HCT116 (cell line): ENCODE results near the gene TRIOBP. TPM values are rescaled to one million over a fixed set of nuclear protein-coding genes. Genes with fewer than 3 reads are reported as not detected.

Experiments
- ATAC-seq: fragments of 200-7000 bp; cut with Tn5 transposase; 2 replicates; pipeline ENCODE4 v1.9.1; 2020; ENCODE audit warnings: mild to moderate bottlenecking, moderate library complexity
- BruUV-seq: library from RNA; stranded (reverse); fragments of 400-500 nt; replicated peaks from 2 replicates; lab custom pipeline; 2021; lab: Mats Ljungman, UMichigan
- CTCF ChIA-PET: fragments of 300-600 bp; sonication (Branson Sonifier 250); formaldehyde crosslinking; loops from one replicate; lab custom pipeline; 2021; ENCODE audit warnings: antibody characterized with exemption; lab: Charles Lee
- POLR2A ChIA-PET: fragments of 300-600, 350-600 bp; sonication (Branson Sonifier 250); formaldehyde crosslinking; loops from one replicate; lab custom pipeline; 2021; ENCODE audit warnings: antibody characterized with exemption; lab: Charles Lee
- RAD21 ChIA-PET, 2 experiments: fragments of 300-600 bp; sonication (Branson Sonifier 250); formaldehyde crosslinking; loops; one replicate each; lab custom pipeline; 2023; ENCODE audit warnings: low total read pairs in 2 of 2; ENCODE audit not compliant: uncharacterized antibody in 2 of 2, unreplicated experiment in 2 of 2, low non-redundant PET in 1 of 2; lab: Charles Lee
- DNase-seq: peaks from one replicate; pipeline ENCODE4 v3.0.0-alpha.2; 2010; ENCODE audit warnings: low read depth, low spot score
- H2AFZ ChIP-seq: fragments of 200-600 bp; shearing (Covaris generic), sonication (generic); 2 replicates; pipeline ENCODE4 v1.6.1; 2017; ENCODE audit warnings: low read depth, mixed run types, mixed read lengths, antibody characterized with exemption, low read length; ENCODE audit not compliant: poor library complexity, severe bottlenecking
- H3K27ac ChIP-seq: 2 replicates; pipeline ENCODE4 v1.5.1; 2012; ENCODE audit warnings: low read depth, low read length
- H3K27me3 ChIP-seq: fragments of 200-600 bp; sonication (generic); 2 replicates; pipeline ENCODE4 v1.6.1; 2016; ENCODE audit warnings: mixed run types, low read length, mixed read lengths; ENCODE audit not compliant: insufficient read depth
- H3K36me3 ChIP-seq, 2 experiments: fragments of 200-500 bp in 1 of 2; fragments of 200-600 bp in 1 of 2; sonication (Bioruptor generic) in 1 of 2; sonication (generic) in 1 of 2; 2 replicates each; pipeline versions ENCODE4 v1.5.1 to v1.6.1; 2014 to 2016; ENCODE audit warnings: low read length in 2 of 2, inconsistent platforms in 1 of 2, mixed read lengths in 1 of 2, mixed run types in 1 of 2; ENCODE audit not compliant: insufficient read depth in 2 of 2, control insufficient read depth in 1 of 2
- H3K4me1 ChIP-seq, 2 experiments: fragments of 200-600 bp in 1 of 2; sonication (generic) in 1 of 2; 2 replicates each; pipeline versions ENCODE4 v1.5.1 to v1.6.1; 2012 to 2017; ENCODE audit warnings: low read length in 2 of 2, inconsistent platforms in 1 of 2, mild to moderate bottlenecking in 1 of 2, mixed read lengths in 1 of 2, mixed run types in 1 of 2, moderate library complexity in 1 of 2; ENCODE audit not compliant: insufficient read depth in 2 of 2, control insufficient read depth in 1 of 2
- H3K4me2 ChIP-seq: fragments of 200-600 bp; sonication (generic); 2 replicates; pipeline ENCODE4 v1.6.1; 2017; ENCODE audit warnings: mixed run types, low read length, mixed read lengths
- H3K4me3 ChIP-seq, 2 experiments: fragments of 200-600 bp in 1 of 2; sonication (generic) in 1 of 2; replicated peaks in 1 of 2; 2 replicates each; pipeline ENCODE4 v1.5.1; 2011 to 2016; ENCODE audit warnings: low read length in 2 of 2, control low read depth in 1 of 2, low read depth in 1 of 2, mild to moderate bottlenecking in 1 of 2, mixed read lengths in 1 of 2, mixed run types in 1 of 2
- H3K79me2 ChIP-seq: fragments of 200-600 bp; sonication (generic); 2 replicates; pipeline ENCODE4 v1.6.1; 2017; ENCODE audit warnings: mild to moderate bottlenecking, mixed run types, low read length, moderate library complexity, mixed read lengths; ENCODE audit not compliant: insufficient read depth
- H3K9ac ChIP-seq: fragments of 200-600 bp; sonication (generic); 2 replicates; pipeline ENCODE4 v1.6.1; 2016; ENCODE audit warnings: low read length, mixed read lengths
- H3K9me2 ChIP-seq: fragments of 200-600 bp; sonication (generic), shearing (Covaris generic); 2 replicates; pipeline ENCODE4 v1.6.1; 2017; ENCODE audit warnings: mixed run types, mild to moderate bottlenecking, moderate library complexity; ENCODE audit not compliant: insufficient read depth
- H3K9me3 ChIP-seq, 2 experiments: fragments of 200-500 bp in 1 of 2; fragments of 200-600 bp in 1 of 2; sonication (Bioruptor generic) in 1 of 2; sonication (generic) in 1 of 2; 2 replicates each; pipeline ENCODE4 v1.6.1; 2014 to 2017; ENCODE audit warnings: low read length in 2 of 2, mixed read lengths in 2 of 2, inconsistent platforms in 1 of 2, low read depth in 1 of 2, mild to moderate bottlenecking in 1 of 2, mixed run types in 1 of 2, moderate library complexity in 1 of 2; ENCODE audit not compliant: control insufficient read depth in 1 of 2, insufficient read depth in 1 of 2
- H4K20me1 ChIP-seq: fragments of 200-600 bp; sonication (generic), shearing (Covaris generic); 2 replicates; pipeline ENCODE4 v1.6.1; 2017; ENCODE audit warnings: mixed run types, mild to moderate bottlenecking, moderate library complexity; ENCODE audit not compliant: insufficient read depth
- CBX3 ChIP-seq: IDR thresholded peaks from 2 replicates; pipeline ENCODE4 v1.6.1; 2012; ENCODE audit warnings: low read depth
- EGR1 ChIP-seq: IDR thresholded peaks from 2 replicates; pipeline ENCODE4 v1.6.1; 2012; ENCODE audit warnings: low read depth
- ELF1 ChIP-seq: IDR thresholded peaks from 2 replicates; pipeline ENCODE4 v1.6.1; 2012; ENCODE audit warnings: low read depth, borderline replicate concordance
- EZH2phosphoT487 ChIP-seq: fragments of 200-600 bp; IDR thresholded peaks from 2 replicates; pipeline ENCODE4 v1.6.1; 2018; ENCODE audit warnings: antibody characterized with exemption, borderline replicate concordance
- POLR2A ChIP-seq: IDR thresholded peaks from 2 replicates; pipeline ENCODE4 v1.7.0; 2011; ENCODE audit warnings: borderline replicate concordance; ENCODE audit not compliant: insufficient read depth, insufficient read length; ENCODE audit errors: extremely low read depth
- POLR2AphosphoS5 ChIP-seq: IDR thresholded peaks from 2 replicates; pipeline ENCODE4 v1.6.1; 2011; ENCODE audit warnings: mild to moderate bottlenecking, low read depth, low read length, moderate library complexity
- REST ChIP-seq: IDR thresholded peaks from 2 replicates; pipeline ENCODE4 v1.6.1; 2012; ENCODE audit warnings: low read depth
- SP1 ChIP-seq: IDR thresholded peaks from 2 replicates; pipeline ENCODE4 v1.6.1; 2012; ENCODE audit warnings: low read depth
- TCF7L2 ChIP-seq: IDR thresholded peaks from 2 replicates; pipeline ENCODE4 v1.7.0; 2011; ENCODE audit warnings: borderline replicate concordance, inconsistent platforms; ENCODE audit not compliant: insufficient read depth, insufficient read length; ENCODE audit errors: extremely low read depth
- ZBTB33 ChIP-seq: IDR thresholded peaks from 2 replicates; pipeline ENCODE4 v1.6.1; 2011; ENCODE audit warnings: mild to moderate bottlenecking, low read length, moderate library complexity; ENCODE audit not compliant: insufficient replicate concordance; ENCODE audit errors: extremely low read depth
- ZFX ChIP-seq: fragments of 450-650 bp; IDR thresholded peaks from 2 replicates; pipeline ENCODE4 v1.6.1; 2017
- intact Hi-C: fragments of 100-400 bp; cut with micrococcal nuclease; formaldehyde crosslinking; loops from 2 replicates; pipeline ENCODE4 v1.10.0; 2022
- total RNA-seq: library from RNA; stranded (reverse); gene quantifications from one replicate; pipeline ENCODE4 v1.2.1, GENCODE V29; 2021; ENCODE audit not compliant: unreplicated experiment
- TF ChIP-seq, protein P1 (sequence below), 3 experiments: fragments of 200-600 bp in 1 of 3; sonication (generic) in 1 of 3; IDR thresholded peaks in 2 of 3; conservative IDR thresholded peaks in 1 of 3; 2 replicates each; pipeline ENCODE4 v1.5.1; 2012 to 2017; ENCODE audit warnings: low read depth in 2 of 3, low read length in 2 of 3, antibody characterized with exemption in 1 of 3, borderline replicate concordance in 1 of 3, control low read depth in 1 of 3, mild to moderate bottlenecking in 1 of 3, mixed read lengths in 1 of 3, mixed run types in 1 of 3, moderate library complexity in 1 of 3; ENCODE audit not compliant: insufficient read depth in 1 of 3

Gene TRIOBP
- total RNA-seq, 1 experiment from 2014 or later, result 244 TPM

- H3K79me2 ChIP-seq, result no peaks in the 10 kb centered on the region
- no peaks in the 10 kb centered on the region for H4K20me1 ChIP-seq
- no peaks in the 10 kb centered on the region for H3K36me3 ChIP-seq
- DNase-seq (no peak), ATAC-seq (no peak)
- H3K4me3 ChIP-seq, result no peak overlapping the region
- CTCF ChIA-PET, result no interaction called here
- no TSS peak for BruUV-seq
- no peaks in the 10 kb centered on the region for H3K9me3 ChIP-seq
- H2AFZ ChIP-seq, result no peak overlapping the region
- H3K27me3 ChIP-seq, result no peaks in the 10 kb centered on the region
- POLR2A ChIA-PET, result no interaction called here
- H3K27ac ChIP-seq, result no peak overlapping the region
- no peak overlapping the region for H3K4me2 ChIP-seq
- intact Hi-C loops, result no loop called here
- H3K4me1 ChIP-seq, result no peaks in the 10 kb centered on the region; a peak in 1 of 4 replicates
- RAD21 ChIA-PET, result no interaction called here
- no peaks in the 10 kb centered on the region for H3K9me2 ChIP-seq
- H3K9ac ChIP-seq, result no peak overlapping the region
- no peak for TF ChIP-seq ZBTB33
- TF ChIP-seq EZH2phosphoT487, result no peak
- TF ChIP-seq POLR2A, result no peak
- TF ChIP-seq POLR2AphosphoS5, result no peak
- TF ChIP-seq, protein P1, sequence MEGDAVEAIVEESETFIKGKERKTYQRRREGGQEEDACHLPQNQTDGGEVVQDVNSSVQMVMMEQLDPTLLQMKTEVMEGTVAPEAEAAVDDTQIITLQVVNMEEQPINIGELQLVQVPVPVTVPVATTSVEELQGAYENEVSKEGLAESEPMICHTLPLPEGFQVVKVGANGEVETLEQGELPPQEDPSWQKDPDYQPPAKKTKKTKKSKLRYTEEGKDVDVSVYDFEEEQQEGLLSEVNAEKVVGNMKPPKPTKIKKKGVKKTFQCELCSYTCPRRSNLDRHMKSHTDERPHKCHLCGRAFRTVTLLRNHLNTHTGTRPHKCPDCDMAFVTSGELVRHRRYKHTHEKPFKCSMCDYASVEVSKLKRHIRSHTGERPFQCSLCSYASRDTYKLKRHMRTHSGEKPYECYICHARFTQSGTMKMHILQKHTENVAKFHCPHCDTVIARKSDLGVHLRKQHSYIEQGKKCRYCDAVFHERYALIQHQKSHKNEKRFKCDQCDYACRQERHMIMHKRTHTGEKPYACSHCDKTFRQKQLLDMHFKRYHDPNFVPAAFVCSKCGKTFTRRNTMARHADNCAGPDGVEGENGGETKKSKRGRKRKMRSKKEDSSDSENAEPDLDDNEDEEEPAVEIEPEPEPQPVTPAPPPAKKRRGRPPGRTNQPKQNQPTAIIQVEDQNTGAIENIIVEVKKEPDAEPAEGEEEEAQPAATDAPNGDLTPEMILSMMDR (IDR thresholded peaks at IDR 0.05 in 2 of 3, conservative IDR thresholded peaks at IDR 0.05 in 1 of 3; ENCODE audit: borderline replicate concordance in 1 of 3, insufficient read depth in 1 of 3, low read depth in 2 of 3, low read length in 2 of 3), result no peak
- no peak for TF ChIP-seq CBX3
- no peak for TF ChIP-seq EGR1
- no peak for TF ChIP-seq ZFX
- TF ChIP-seq ELF1, result no peak
- no peak for TF ChIP-seq TCF7L2
- no peak for TF ChIP-seq SP1
- TF ChIP-seq REST, result no peak
Observed at GRCh38 chr22:37705205-37705604, 8.4 kb downstream of the TRIOBP start.
